NCI-H2029 (cell line): Measurements from ENCODE around the gene S100A16.
A peak's percentile ranks its signal among the peaks of the same experiment; 100 is the strongest.
"Not testable (repeated sequence)": the region's sequence is repeated elsewhere in the genome, so short reads cannot be mapped to it uniquely, and the experiment has no call there.

Source experiments
- DNase-seq: peaks from one replicate; lab custom pipeline; 2025; lab: John Stamatoyannopoulos, UW

S100A16 gene

GRCh38 chr1:153586347-153586746 is 26.6 kb downstream of the S100A16 start:
- no peak for DNase-seq

- no peak for DNase-seq
Measured at GRCh38 chr1:153585006-153585405, 27.9 kb downstream of the S100A16 start.

- no peak for DNase-seq
Measured at GRCh38 chr1:153583976-153584375, 29.0 kb downstream of the S100A16 start.

- DNase-seq = not testable (repeated sequence)
Measured at GRCh38 chr1:153583514-153583913, 29.4 kb downstream of the S100A16 start.

DNA sequence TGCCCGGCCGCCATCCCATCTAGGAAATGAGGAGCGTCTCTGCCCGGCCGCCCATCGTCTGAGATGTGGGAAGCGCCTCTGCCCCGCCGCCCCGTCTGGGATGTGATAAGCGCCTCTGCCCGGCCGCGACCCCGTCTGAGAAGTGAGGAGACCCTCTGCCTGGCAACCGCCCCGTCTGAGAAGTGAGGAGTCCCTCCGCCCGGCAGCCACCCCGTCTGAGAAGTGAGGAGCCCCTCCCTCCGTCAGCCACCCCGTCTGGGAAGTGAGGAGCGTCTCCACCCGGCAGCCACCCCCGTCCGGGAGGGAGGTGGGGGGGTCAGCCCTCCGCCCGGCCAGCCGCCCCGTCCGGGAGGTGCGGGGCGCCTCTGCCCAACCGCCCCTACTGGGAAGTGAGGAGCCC is 30.1 kb downstream of the S100A16 start:
- DNase-seq = not testable (repeated sequence)

- no peak for DNase-seq
Measured at GRCh38 chr1:153578936-153579335, 34.0 kb downstream of the S100A16 start.

DNA sequence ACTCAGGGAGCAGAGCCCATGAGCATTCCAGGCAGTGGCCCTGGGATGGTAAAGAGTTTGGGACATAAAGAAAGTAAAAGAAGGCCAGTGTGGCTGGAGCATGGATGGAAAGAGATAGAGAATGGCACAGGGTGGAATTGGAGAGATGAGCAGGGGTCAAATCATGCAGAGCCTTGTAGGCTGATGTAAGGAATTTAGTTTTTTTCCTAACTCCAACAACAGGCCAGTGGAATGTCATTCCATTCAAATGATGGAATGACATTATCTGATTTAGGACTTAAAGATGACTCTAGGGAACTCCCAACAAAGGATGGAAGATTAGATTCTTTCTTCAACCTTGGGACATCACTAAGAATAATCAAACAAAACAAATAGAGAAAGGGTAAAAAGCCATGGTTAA is 34.4 kb downstream of the S100A16 start:
- no peak for DNase-seq

- DNase-seq = no peak
Measured at GRCh38 chr1:153577624-153578051, 35.3 kb downstream of the S100A16 start.

GRCh38 chr1:153577138-153577537 is 35.8 kb downstream of the S100A16 start:
- DNase-seq = no peak

- not testable (repeated sequence) for DNase-seq
Measured at GRCh38 chr1:153575497-153575896, 37.4 kb downstream of the S100A16 start.

- DNase-seq = not testable (repeated sequence)
Measured at GRCh38 chr1:153575081-153575491, 37.9 kb downstream of the S100A16 start.

- DNase-seq = no peak
Measured at GRCh38 chr1:153573351-153573750, 39.6 kb downstream of the S100A16 start.

DNA sequence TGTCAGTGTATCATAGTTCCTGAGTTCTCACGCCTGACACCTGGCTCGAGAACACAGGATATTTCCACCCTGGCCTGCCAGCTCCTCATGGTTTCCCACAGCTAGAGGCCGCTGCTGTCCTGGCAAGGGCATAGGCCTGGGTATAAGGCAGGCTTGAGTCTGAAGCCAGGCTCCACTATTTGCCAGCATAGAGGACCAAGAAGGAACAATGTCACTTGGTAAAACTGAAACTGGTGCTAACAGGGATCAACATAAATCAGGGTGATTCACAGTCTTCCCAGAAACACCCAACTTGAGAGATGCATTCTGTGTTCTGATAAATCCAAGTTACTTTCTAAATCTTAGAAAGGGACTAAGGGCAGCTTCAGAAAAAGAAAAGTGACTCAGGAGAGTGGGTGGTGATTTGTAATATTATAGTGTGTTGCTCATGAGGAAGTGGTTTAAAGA is 40.3 kb downstream of the S100A16 start:
- DNase-seq = peak; percentile 68

GRCh38 chr1:153571706-153572105 is 41.2 kb downstream of the S100A16 start:
- DNase-seq = no peak

DNA sequence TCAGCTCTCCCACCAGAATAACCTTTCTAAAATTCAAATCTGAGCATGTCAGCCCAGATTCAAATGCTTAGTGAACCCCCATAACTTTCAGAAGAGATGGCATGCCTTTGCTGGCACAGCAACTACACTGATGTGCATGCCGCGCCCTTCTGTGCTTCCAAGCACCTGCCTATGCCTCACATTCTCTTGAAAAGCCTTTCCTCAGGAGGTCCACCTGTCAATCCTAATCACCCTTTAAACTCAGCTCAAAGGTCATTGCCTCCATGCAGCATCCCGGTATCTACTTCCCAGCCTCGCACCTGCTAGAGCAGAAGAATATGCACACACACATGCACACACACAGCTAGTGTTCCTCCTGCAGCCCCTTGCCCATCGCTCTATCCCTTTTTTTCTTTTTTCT is 42.1 kb downstream of the S100A16 start:
- DNase-seq = no peak

- DNase-seq = no peak
Measured at GRCh38 chr1:153569465-153569864, 43.5 kb downstream of the S100A16 start.

DNA sequence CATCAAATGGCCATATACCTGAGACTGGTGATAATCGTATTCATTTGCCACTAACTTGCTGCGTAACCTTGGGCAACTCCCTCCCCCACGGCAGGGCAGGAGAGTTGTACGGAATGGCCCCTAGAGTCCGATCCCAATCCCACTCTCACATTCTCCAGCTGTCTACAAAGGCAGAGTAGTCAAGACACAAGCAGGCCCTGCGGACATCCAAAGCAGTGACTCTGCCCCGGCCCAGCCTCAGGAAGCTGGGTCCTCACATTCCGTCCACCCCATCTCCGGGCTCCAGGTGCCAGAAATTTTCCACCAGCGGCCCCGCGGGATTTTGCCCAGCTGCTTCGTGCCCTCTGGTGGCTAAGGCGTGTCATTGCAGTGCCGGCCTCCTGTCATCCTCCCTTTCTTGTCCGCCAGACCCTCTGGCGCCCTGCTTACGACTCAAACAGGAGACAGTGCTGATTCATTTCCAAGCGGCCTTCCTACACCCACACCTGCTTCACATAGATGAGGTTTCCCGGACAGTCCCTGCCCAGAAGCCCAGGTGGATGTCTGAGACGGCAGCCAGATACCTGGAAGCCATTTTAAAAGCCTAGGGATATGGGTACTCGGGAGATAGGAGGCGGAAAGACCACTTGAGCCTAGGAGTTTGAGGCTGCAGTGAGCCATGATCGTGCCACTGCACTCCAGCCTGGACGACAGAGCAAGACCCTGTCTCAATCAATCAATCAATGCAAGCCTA is 44.4 kb downstream of the S100A16 start:
- peak; percentile 87 for DNase-seq

DNA sequence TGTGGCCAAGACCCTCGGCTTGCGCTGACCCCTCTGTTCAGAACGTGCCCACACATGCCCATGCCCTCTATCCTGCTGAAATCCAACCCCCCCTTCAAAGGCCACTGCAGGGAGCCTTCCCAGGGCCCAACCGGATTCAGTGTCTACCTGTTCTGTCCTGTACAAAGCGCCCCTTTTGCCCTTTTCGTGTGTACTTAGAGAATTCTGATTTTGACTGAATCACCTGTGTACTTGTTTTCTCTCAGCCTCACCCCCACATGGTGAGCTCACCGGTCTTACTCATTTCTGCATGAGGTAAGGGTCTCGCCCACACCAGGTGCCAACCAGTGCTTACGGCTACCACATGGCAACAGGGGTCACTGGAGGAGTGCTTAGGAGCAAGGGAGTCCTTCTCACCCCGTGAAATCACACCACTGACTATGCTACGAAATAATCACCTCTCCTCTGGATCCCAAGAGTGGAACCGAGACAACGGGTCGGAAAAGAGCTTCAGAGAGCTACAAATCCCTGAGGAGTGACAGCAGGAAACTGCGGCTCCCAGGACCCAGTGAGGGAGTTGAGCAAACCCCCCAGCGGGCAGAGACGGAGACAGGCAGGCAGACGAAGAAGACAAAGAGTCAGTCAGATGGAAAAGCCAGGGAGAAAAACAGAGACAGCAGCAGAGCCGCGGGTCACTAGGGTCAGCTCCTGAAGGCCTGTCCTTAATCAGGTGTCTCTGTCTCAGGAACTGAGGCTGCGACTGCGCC is 45.1 kb downstream of the S100A16 start:
- DNase-seq = no peak

DNA sequence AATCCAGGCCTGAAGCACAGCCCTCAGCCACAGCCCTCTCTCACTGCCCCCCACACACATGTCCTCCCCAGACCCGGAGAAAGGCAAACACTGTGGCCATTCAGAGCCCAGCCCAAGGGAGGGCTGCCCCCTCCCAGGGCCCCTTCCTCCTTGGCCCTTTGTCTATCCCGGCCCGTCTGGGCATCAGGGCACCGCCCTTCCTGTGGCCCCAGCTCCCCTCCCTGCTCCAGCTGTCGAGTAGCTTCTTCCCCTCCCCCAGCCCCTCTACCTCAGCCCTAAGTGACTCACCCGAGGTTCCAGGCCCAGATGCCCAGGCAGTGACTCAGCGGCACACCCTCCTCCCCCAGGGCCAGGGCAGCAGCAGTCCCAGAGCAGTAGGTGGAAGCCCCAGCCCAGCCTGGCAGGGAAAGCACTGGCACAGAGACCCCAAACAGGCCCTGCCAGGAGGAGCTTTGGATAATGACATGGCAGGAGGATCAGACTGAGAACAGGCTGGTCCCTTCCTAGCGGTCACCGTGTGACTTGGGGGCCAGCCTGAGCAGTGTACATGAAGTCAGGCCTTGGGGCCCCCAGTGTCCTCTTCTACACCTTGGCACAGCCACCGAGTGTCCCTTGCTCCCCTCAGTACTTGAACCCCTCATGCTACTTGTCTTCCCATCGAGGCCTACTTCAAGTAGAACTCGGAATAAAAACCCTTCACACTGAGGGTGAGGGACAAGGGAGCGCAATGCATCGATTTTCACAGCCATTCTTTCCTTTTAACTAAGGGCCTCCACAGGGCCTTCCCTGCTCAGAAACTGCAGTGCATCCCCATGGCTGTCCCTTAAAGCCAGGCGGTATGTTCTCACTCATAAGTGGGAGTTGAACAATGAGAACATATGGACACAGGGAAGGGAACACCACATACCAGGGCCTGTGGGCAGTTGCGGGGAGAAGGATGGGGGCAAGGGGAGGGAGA is 46.2 kb downstream of the S100A16 start:
- peak; percentile 91 for DNase-seq

- peak; percentile 69 for DNase-seq
Measured at GRCh38 chr1:153565529-153566374, 47.2 kb downstream of the S100A16 start, which contains the start of gene S100A2. S100A2 (minus strand) TSS chr1:153565844; CDS start chr1:153563877, 1,967 bp downstream.

DNA sequence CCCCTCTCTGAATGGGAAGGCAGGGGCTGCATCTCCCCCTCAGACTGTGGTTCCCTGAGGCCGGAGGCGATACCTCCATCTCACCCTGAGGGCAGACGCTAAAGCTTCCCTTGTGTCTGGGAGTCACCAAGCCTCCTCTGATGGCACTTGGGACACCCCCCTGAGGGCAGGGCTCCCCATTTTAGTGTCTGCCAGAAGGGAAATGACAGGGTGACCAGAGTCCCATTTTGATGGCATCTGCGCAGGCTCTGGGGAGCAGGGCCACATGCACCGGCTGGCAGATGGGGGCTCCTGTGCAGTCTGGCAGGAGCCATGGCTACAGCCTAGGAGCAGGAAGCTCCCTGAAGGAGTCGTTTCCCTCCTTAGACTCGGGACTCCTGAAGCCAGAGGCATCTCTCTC is 48.9 kb downstream of the S100A16 start:
- DNase-seq = no peak
